Right lobe of liver (tissue), 4 donors: ENCODE results near the gene KLK5.

Experiments
- CTCF ChIP-seq, 4 donors: fragments of 200-600 bp in 3 of 4; fragments of 450-650 bp in 1 of 4; IDR thresholded peaks; one replicate each; pipeline versions ENCODE4 v1.5.1 to v1.8.0; 2016 to 2022; ENCODE audit warnings: antibody characterized with exemption in 4 of 4, mild to moderate bottlenecking in 2 of 4
- POLR2A ChIP-seq: fragments of 450-650 bp; IDR thresholded peaks from one replicate; pipeline ENCODE4 v1.6.1; 2017; ENCODE audit warnings: antibody characterized with exemption, mild to moderate bottlenecking
- donor health status: DM: no; HTN: no; CAD: no.
- donor health status: DM: no; HTN: no; CAD: no.
- donor health status: DM: no; HTN: yes; CAD: no.

DNA sequence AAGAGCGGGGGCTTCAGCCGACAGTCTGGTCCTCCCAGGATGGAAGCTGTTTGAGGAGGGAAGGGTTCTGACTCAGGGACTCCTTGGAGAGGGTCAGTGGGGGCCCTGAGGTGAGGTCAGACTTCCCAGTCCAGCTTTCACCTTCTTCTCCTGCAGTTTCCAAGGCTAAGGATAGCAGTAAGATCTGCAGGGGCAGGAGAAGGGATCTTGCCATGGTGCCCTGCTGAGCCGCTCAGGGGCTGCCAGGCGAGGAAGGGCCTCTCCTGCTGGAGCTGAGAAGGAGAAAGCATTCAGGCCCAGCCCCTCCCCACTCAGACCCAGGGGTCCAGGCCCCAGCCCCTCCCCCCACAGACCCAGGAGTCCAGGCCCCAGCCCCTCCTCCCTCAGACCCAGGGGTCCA is 29.3 kb upstream of the KLK5 start:
- TF ChIP-seq POLR2A (no peak), CTCF (IDR thresholded peaks at IDR 0.05) (no peak)
